Bronchial epithelial cell (primary cell): ENCODE results near the gene CYLC1. TPM values are rescaled to one million over a fixed set of nuclear protein-coding genes. Genes with fewer than 3 reads are reported as not detected.

Experiments
- DNase-seq: peaks from one replicate; pipeline ENCODE4 v3.0.0-alpha.2; 2010; ENCODE audit warnings: low read depth
- FAIRE-seq: peaks from 2 replicates; lab custom pipeline; 2011; peaks lifted over from hg19 to GRCh38; lab: Jason Lieb, UNC
- H3K27me3 ChIP-seq: 2 replicates; pipeline ENCODE4 v1.5.1; 2011; ENCODE audit warnings: low read length; ENCODE audit not compliant: control insufficient read depth, insufficient read depth
- H3K36me3 ChIP-seq: 2 replicates; pipeline ENCODE4 v1.5.1; 2011; ENCODE audit warnings: low read length; ENCODE audit not compliant: control insufficient read depth, insufficient read depth
- H3K4me3 ChIP-seq: 2 replicates; pipeline ENCODE4 v1.5.1; 2011; ENCODE audit warnings: mild to moderate bottlenecking, low read depth, low read length, control low read depth
- total RNA-seq: library from RNA; depleted of rRNA; stranded (reverse); fragments of >200 nt; gene quantifications from 2 replicates; pipeline ENCODE4 v1.2.1, GENCODE V29; 2014
- TF ChIP-seq, protein P1 (sequence below): IDR thresholded peaks from 2 replicates; pipeline ENCODE4 v1.5.1; 2011; ENCODE audit warnings: mild to moderate bottlenecking, moderate library complexity, low read length, control low read depth, inconsistent platforms; ENCODE audit not compliant: insufficient read depth, severe bottlenecking

The CYLC1 gene
- total RNA-seq, 1 donor from 2014 or later = not detected

DNA sequence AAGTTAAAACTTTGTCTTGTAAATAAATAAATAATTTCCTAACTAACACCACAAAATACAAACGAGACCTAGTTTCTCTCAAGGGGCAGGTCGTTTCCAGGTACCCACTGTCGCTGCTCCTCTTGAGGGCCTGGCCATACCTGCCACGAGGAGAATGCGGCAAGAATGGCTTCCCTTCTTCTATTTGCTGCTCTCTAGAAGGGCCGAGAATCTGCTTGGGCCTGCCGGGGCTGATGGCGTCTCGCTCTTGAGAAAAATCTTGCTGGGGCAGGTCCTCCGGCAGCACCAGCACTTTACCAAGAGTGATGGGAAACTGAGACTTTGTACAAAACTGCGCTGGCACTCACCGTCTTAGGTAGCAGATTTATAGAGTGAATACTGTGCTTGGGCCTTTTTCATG, 31.5 kb downstream of the CYLC1 start:
- Histone ChIP-seq H3K27me3 (no peaks in the 10 kb centered on the region), H3K4me3 (no peak overlapping the region), H3K36me3 (no peaks in the 10 kb centered on the region)
- TF ChIP-seq, protein P1, sequence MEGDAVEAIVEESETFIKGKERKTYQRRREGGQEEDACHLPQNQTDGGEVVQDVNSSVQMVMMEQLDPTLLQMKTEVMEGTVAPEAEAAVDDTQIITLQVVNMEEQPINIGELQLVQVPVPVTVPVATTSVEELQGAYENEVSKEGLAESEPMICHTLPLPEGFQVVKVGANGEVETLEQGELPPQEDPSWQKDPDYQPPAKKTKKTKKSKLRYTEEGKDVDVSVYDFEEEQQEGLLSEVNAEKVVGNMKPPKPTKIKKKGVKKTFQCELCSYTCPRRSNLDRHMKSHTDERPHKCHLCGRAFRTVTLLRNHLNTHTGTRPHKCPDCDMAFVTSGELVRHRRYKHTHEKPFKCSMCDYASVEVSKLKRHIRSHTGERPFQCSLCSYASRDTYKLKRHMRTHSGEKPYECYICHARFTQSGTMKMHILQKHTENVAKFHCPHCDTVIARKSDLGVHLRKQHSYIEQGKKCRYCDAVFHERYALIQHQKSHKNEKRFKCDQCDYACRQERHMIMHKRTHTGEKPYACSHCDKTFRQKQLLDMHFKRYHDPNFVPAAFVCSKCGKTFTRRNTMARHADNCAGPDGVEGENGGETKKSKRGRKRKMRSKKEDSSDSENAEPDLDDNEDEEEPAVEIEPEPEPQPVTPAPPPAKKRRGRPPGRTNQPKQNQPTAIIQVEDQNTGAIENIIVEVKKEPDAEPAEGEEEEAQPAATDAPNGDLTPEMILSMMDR = no peak
- no peak for FAIRE-seq
- no peak for DNase-seq

DNA sequence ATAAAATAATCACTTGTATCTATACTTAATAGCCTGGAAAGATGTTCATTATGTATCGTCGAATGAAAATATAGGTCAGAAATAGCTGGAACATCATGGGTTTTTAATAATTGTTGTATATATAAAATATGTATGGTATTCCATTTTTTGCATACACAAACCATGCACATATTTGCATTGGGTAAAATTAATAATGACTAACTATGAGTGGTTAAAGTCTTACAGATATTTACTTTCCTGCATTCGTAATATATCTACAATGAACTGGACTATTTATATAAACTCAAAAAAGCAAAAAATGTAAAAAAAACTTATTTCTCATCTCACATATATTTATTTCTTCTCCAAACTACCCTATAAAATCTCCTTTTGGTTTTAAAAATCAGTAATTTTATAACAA, 46.0 kb downstream of the CYLC1 start:
- TF ChIP-seq, protein P1 = no peak
- DNase-seq (no peak), FAIRE-seq (no peak)
- H3K4me3 ChIP-seq = no peak overlapping the region
- no peaks in the 10 kb centered on the region for H3K27me3 ChIP-seq
- H3K36me3 ChIP-seq = no peaks in the 10 kb centered on the region

DNA sequence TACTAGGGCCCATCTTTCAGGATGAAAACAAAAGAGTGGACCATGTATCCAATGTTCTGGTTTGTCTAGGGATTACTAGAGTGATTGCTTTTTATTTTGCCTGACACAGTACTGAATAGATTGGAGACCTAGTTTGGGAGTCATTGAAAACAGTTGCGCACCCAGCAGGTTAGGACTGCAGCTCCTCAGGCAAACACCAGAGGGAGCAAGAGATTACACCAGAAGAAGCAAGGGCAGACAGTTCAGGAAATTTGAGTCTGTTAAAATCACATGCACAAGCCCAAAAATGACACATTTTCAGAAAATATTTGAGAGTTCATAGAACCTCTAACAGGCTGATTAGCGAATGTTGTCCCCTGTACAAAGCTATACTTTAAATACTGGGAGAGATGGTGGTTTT, 55.6 kb downstream of the CYLC1 start:
- DNase-seq (peak; percentile 6), FAIRE-seq (no peak)
- Histone ChIP-seq H3K27me3 (no peaks in the 10 kb centered on the region), H3K36me3 (no peaks in the 10 kb centered on the region), H3K4me3 (no peak overlapping the region)
- TF ChIP-seq, protein P1 = peak; percentile 44

DNA sequence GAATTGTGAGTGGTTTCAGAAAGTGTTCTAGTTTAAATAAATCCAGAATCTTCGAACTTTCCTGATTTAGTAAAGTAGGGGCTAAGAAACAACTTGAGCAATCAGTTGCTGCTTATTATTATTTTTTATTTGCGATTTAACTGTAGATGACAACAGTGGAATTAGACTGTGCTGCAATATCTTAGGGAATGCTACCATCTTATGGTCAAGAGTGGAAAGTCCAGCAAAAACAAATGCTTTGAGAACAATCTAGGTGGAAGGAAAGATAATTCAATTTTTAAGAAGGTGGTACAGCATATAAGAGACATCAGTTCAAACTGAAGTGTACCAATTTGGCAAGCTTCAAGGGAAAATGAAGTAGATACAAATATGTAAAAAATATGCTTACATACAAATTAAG, 73.3 kb downstream of the CYLC1 start:
- FAIRE-seq = no peak
- H3K36me3 ChIP-seq = no peaks in the 10 kb centered on the region
- no peak for DNase-seq
- TF ChIP-seq, protein P1 = no peak
- no peak overlapping the region for H3K4me3 ChIP-seq
- no peaks in the 10 kb centered on the region for H3K27me3 ChIP-seq
